GM19025 (cell line): ENCODE measurements around the gene ID2.

Source experiments
- ATAC-seq: cut with Tn5 transposase; IDR thresholded peaks from one replicate; pipeline ENCODE4 v1.9.1; 2021; ENCODE audit warnings: mild to moderate bottlenecking, low read depth, moderate library complexity; ENCODE audit not compliant: unreplicated experiment

ID2 gene

GRCh38 chr2:8681786-8682692 lies at the start of gene ID2:
Gene ID2 (plus strand): TSS chr2:8682056. CDS start chr2:8682166, 110 bp downstream.
- ATAC-seq, result peak; percentile 74

GRCh38 chr2:8632755-8633154 lies 49.1 kb upstream of the ID2 start:
- no peak for ATAC-seq

GRCh38 chr2:8633186-8633734 lies 48.6 kb upstream of the ID2 start:
- ATAC-seq, result no peak

DNA sequence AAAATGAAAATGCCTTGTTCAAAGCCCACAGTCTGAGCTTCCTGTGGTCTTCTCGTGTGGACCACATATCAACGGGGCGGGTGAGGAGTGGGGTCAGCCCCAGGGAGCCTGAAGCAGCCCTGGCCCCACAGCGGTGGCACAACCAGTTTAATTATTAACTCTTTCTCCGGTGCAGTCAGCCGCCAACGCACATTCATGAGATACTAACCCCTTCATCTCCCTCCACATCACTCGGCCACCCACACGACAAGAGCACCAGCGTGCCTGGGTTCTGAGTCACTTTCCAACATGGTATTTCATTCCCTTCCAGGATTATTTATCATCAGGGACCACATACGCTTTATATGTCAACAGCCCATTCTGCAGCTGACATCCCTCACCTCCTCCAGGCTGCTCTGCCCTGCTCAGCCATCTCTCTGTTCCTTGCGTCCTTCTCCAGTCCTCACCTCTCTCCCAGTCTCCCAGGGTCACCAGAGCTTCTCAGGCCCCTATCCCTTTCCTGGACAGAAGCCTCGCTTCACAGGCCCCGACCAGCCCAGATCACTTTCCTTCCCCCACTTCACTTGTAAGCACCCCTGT lies 48.0 kb upstream of the ID2 start:
- ATAC-seq, result peak; percentile 57

DNA sequence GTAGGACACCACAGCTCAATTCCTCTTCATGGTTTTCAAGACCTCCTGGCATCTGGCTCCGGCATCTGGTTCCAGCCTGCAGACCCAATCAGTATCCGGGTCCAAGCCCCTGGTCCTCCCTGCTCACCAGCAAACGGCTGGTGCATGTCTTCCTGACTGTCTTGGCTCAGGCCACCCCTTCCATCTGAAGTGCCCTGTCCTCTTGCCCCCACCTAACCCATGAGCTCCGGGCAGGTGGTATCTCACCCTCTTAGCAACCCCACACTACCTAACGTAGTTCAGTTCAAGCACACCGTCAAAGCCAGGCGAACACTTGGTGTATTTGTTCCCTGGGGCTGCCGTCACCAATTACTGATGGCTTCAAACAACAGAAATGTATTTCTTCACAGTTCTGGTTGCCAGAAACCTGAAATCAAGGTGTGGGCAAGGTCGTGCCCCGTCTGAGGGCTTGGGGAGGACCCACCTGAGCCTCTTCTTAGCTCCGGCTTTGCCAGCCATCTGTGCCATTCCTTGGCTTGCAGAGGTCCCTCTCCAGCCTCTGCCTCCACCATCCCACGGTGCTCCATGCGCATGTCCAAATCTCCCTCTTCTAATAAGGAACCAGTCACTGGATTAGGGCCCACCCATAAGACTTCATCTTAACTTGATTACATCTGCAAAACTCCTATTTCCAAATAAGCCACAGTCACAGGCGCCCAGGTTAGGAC lies 47.2 kb upstream of the ID2 start:
- ATAC-seq, result no peak

GRCh38 chr2:8636041-8636491 lies 45.8 kb upstream of the ID2 start:
- ATAC-seq, result no peak

DNA sequence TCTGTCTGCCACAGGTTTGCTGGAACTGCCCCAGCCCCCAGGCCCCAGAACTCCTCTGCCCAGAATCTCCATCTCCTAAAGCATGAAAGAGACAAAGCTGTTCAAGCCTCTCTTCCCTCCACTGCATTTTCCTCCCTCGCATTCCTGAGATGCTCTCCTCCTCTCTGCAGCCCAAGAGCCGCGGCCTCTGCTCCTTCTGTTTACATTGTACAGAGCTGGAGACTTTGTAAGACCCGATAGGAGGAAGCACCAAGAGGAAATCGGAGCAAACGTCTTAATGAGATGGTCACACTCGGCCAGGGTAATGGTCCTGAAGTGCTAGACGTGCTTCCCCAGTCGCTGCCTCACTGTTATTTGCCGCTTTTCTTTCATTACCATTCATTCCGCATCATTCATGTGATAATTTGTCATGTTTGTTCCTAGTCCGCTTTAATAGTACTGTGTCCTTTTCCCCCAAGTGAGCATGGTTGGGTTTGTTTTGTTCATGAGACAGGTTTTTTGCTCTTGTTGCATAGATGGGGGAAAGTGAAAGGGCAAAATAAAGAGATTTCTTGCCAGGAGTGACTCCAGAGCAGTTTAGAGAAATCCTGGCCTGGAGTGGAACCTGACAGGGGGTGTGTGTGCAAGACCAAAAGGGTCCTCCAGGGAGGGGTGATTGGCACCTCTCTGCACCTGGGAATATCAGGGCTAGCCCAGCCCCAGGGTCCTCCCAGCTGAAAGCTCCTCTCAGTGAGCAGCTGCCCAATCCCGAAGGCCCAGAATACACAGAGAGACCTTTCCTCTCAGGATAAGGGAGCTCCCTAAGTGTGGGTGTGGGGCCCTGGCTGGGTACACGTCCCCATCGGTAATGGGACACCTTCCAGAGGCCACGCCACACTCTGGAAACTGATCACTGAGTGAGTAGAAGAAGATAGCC lies 44.9 kb upstream of the ID2 start:
- no peak for ATAC-seq

DNA sequence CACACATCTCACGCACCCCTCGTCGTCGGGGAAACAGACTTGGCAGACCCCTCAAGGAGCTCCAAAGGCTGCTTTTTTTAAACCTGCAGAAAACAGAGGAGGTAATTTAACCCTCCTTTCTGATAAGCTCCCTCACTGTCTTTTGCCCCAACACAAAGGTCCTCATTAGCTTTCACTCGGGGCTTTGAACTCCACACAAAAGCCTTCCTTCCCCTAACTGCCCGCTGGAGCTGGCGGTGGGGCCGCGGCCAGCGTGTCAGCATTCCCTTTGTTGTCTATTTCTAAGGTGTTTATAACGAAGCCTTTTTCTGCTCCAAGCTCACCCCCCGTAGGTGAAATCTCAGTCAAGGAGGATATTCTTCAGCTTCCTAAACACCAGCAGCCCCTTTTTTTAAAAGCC lies 43.5 kb upstream of the ID2 start:
- no peak for ATAC-seq

GRCh38 chr2:8639122-8639635 lies 42.7 kb upstream of the ID2 start:
- ATAC-seq, result no peak

- ATAC-seq, result no peak
Observed at GRCh38 chr2:8640498-8640897, 41.4 kb upstream of the ID2 start.

DNA sequence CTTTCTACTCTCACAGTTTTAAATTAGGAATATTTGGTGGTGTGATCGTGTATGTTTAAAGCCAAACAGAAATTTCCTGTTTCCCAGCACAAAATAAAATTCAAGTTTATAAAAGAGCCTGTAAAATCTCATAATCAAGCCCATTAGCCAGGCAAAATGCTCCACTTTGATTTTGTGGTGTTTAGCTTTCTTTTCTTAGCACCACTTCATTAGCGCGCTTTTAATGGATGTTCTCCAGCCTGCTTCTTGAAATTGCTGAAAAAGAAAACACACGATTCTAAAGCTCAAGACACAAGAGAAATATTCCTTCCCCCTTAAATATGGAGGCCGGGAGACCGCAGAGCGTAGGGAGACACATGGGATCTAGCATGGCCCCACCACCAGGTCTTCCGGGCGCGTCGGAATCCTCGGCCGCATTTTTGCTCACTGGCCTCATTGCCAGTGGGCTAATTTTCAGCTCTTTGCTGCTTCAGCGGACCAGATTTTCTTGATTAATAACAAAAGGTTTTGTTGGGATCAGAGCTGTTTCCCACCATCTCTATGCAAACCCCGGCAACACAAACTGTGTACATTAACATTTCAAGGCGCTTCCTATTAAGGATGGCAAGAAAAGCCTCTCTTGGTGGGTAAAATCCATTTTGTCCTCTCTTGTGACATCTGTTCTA lies 40.4 kb upstream of the ID2 start:
- no peak for ATAC-seq

- no peak for ATAC-seq
Observed at GRCh38 chr2:8642366-8643068, 39.3 kb upstream of the ID2 start.

GRCh38 chr2:8643250-8643995 lies 38.4 kb upstream of the ID2 start:
- ATAC-seq, result no peak

DNA sequence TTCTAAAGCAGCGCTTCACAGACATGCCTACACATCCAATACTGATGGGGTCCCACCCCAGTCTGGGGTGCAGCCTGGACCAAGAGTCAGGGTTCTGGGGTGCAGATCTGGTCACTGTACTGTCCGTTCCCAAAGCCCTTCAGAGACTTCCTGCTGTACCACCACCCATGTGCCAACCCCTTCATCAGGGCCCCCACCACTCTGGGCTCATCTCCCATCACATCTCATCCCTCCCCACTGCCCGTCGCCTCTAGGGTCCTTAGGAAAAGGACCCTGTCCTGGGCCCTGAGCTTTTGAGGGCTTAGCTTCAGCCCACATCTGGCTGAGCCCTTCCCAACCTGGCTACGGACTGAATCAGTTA lies 37.9 kb upstream of the ID2 start:
- no peak for ATAC-seq

GRCh38 chr2:8644605-8645175 lies 37.2 kb upstream of the ID2 start:
- ATAC-seq, result no peak

DNA sequence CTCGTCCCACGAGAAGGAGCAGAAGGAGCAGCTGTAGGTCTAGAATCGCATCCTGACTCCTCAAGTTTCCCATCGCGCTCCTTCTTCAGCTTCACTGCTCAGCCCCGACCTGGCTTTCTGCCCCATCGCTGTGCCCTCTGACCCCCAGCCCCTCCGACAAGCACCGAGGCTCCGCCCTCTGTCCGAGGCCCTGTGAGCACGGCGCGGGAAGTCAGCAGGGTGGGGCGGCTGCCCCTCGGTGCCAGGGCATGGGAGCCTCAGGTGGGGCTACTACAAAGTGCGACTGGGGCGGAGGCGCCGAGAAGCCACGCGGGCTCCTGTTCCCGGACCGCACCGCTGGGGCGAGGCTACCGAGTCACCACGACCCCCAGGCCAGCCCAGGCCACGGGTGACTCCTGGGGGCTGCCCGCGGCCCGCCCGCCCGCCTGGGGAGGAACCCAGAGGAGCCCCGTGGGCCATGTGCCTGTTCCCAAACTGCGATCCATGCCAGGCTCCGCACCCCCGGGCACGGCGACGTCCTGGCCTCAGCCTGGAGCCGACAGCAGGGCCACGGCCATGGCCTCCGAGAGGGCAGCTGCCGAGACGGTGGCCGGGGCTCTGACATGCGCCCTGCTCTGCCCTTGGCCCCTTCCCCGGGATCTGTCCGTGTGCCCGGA lies 36.6 kb upstream of the ID2 start:
- ATAC-seq, result no peak
